HEK293 (cell line): ENCODE data around the gene ABHD17A.

Experiments
- CTCF ChIP-seq: fragments of 450-650 bp; formaldehyde crosslinking; IDR thresholded peaks from 2 replicates; pipeline ENCODE4 v1.5.1; 2016; ENCODE audit warnings: missing biosample characterization, missing genetic modification characterization
- SCRT1 ChIP-seq: fragments of 450-650 bp; formaldehyde crosslinking; IDR thresholded peaks from 2 replicates; pipeline ENCODE4 v1.5.1; 2016; ENCODE audit warnings: missing biosample characterization, missing genetic modification characterization, borderline replicate concordance
- YY1 ChIP-seq: fragments of 450-650 bp; formaldehyde crosslinking; IDR thresholded peaks from 2 replicates; pipeline ENCODE4 v1.5.1; 2018; ENCODE audit warnings: missing biosample characterization, missing genetic modification characterization
- ZNF10 ChIP-seq: fragments of 450-650 bp; formaldehyde crosslinking; IDR thresholded peaks from 2 replicates; pipeline ENCODE4 v1.5.1; 2017; ENCODE audit warnings: missing biosample characterization, missing genetic modification characterization
- ZNF133 ChIP-seq: fragments of 450-650 bp; formaldehyde crosslinking; IDR thresholded peaks from 2 replicates; pipeline ENCODE4 v1.5.1; 2016; ENCODE audit warnings: missing biosample characterization, missing genetic modification characterization
- ZNF274 ChIP-seq, 2 experiments: fragments of 200-500 bp in 1 of 2; fragments of 450-650 bp in 1 of 2; sonication (Bioruptor generic) in 1 of 2; formaldehyde crosslinking in 1 of 2; IDR thresholded peaks; 2 replicates each; pipeline versions ENCODE4 v1.5.1 to v1.6.1; 2014 to 2016; ENCODE audit warnings: borderline replicate concordance in 1 of 2, inconsistent platforms in 1 of 2, low read length in 1 of 2, missing biosample characterization in 1 of 2, missing genetic modification characterization in 1 of 2
- ZNF350 ChIP-seq: fragments of 450-650 bp; formaldehyde crosslinking; IDR thresholded peaks from 2 replicates; pipeline ENCODE4 v1.5.0; 2017; ENCODE audit warnings: missing biosample characterization, mild to moderate bottlenecking, missing genetic modification characterization
- ZNF426 ChIP-seq: fragments of 450-650 bp; formaldehyde crosslinking; IDR thresholded peaks from 2 replicates; pipeline ENCODE4 v1.5.1; 2017; ENCODE audit warnings: missing biosample characterization, missing genetic modification characterization, mild to moderate bottlenecking, inconsistent platforms, moderate library complexity
- ZNF623 ChIP-seq: fragments of 450-650 bp; formaldehyde crosslinking; IDR thresholded peaks from 2 replicates; pipeline ENCODE4 v1.5.1; 2016; ENCODE audit warnings: missing biosample characterization, missing genetic modification characterization
- ZNF624 ChIP-seq: fragments of 450-650 bp; formaldehyde crosslinking; IDR thresholded peaks from 2 replicates; pipeline ENCODE4 v1.5.1; 2017; ENCODE audit warnings: missing biosample characterization, missing genetic modification characterization
- ZNF660 ChIP-seq: fragments of 450-650 bp; IDR thresholded peaks from 2 replicates; pipeline ENCODE4 v1.5.1; 2018; ENCODE audit warnings: missing biosample characterization, mild to moderate bottlenecking, missing genetic modification characterization
- ZSCAN30 ChIP-seq: fragments of 450-650 bp; IDR thresholded peaks from 2 replicates; pipeline ENCODE4 v1.5.1; 2018; ENCODE audit warnings: missing biosample characterization, mild to moderate bottlenecking, missing genetic modification characterization, moderate library complexity
- ZXDB ChIP-seq: fragments of 450-650 bp; formaldehyde crosslinking; IDR thresholded peaks from 2 replicates; pipeline ENCODE4 v1.5.1; 2016; ENCODE audit warnings: missing biosample characterization, missing genetic modification characterization

- TF ChIP-seq YY1 (tag by site-specific recombination), result no peak
- TF ChIP-seq ZNF133 (tag by site-specific recombination), result no peak
- TF ChIP-seq CTCF (tag by site-specific recombination), result no peak
- no peak for TF ChIP-seq ZNF10 (tag by site-specific recombination)
- no peak for TF ChIP-seq ZXDB (tag by site-specific recombination)
- TF ChIP-seq SCRT1 (tag by site-specific recombination), result no peak
- no peak for TF ChIP-seq ZNF623
- no peak for TF ChIP-seq ZNF274 (IDR thresholded peaks at IDR 0.05; ENCODE audit: low read length)
- no peak for TF ChIP-seq ZNF274 (tag by site-specific recombination; IDR thresholded peaks at IDR 0.05; ENCODE audit: borderline replicate concordance)
- no peak for TF ChIP-seq ZNF426 (tag by site-specific recombination)
- TF ChIP-seq ZSCAN30, result no peak
- TF ChIP-seq ZNF350, result no peak
- TF ChIP-seq ZNF660, result no peak
- TF ChIP-seq ZNF624, result no peak
These were observed 21.8 kb upstream of the ABHD17A start for GRCh38 chr19:1906985-1907562.
